Cardiac muscle cell (in vitro differentiated cells and primary cell): Measurements from ENCODE around the gene AIP. TPM values are rescaled to one million over a fixed set of nuclear protein-coding genes. Genes with fewer than 3 reads are reported as not detected.
"Not testable (repeated sequence)": the region's sequence is repeated elsewhere in the genome, so short reads cannot be mapped to it uniquely, and the experiment has no call there.

Experiments used
- DNase-seq, 2 donors: peaks; one replicate each; pipeline versions ENCODE4 v3.0.0 to v3.0.0-alpha.2; 2010 to 2017; ENCODE audit warnings: low read depth in 1 of 2, low spot score in 1 of 2
- H3K27ac ChIP-seq: fragments of 200-600 bp; sonication (generic); 2 replicates; pipeline ENCODE4 v1.5.1; 2016
- H3K27me3 ChIP-seq: fragments of 200-600 bp; sonication (generic); 2 replicates; pipeline ENCODE4 v1.6.0; 2016; ENCODE audit warnings: control low read depth
- H3K36me3 ChIP-seq: fragments of 200-600 bp; sonication (generic); 2 replicates; pipeline ENCODE4 v1.5.1; 2016; ENCODE audit warnings: control low read depth
- H3K4me1 ChIP-seq: fragments of 200-600 bp; sonication (generic); 2 replicates; pipeline ENCODE4 v1.8.1; 2017; ENCODE audit warnings: low read depth, mild to moderate bottlenecking, mixed run types
- H3K4me3 ChIP-seq: fragments of 200-600 bp; sonication (generic); 2 replicates; pipeline ENCODE4 v1.5.1; 2016; ENCODE audit warnings: mild to moderate bottlenecking
- H3K9me3 ChIP-seq: fragments of 200-600 bp; sonication (generic); 2 replicates; pipeline ENCODE4 v1.5.1; 2017; ENCODE audit warnings: low read depth, mild to moderate bottlenecking, control low read depth
- polyA plus RNA-seq: library from polyadenylated mRNA; unstranded; fragments of >200 nt; fragmentation: Nextera tagmentation; extraction: Ambion mirVana; gene quantifications from 2 replicates; pipeline ENCODE4 v1.2.1, GENCODE V29; 2016
- total RNA-seq: library from RNA; depleted of rRNA; stranded (reverse); fragments of >200 nt; gene quantifications from 2 replicates; pipeline ENCODE4 v1.2.3, GENCODE V29; 2016
- TF ChIP-seq, protein P1 (sequence below): IDR thresholded peaks from 2 replicates; pipeline ENCODE4 v1.5.1; 2012; ENCODE audit warnings: low read depth, mild to moderate bottlenecking, low read length

The AIP gene
- total and polyA plus RNA-seq, 2 experiments from 2014 or later, result 46.4 to 73.7 TPM

DNA sequence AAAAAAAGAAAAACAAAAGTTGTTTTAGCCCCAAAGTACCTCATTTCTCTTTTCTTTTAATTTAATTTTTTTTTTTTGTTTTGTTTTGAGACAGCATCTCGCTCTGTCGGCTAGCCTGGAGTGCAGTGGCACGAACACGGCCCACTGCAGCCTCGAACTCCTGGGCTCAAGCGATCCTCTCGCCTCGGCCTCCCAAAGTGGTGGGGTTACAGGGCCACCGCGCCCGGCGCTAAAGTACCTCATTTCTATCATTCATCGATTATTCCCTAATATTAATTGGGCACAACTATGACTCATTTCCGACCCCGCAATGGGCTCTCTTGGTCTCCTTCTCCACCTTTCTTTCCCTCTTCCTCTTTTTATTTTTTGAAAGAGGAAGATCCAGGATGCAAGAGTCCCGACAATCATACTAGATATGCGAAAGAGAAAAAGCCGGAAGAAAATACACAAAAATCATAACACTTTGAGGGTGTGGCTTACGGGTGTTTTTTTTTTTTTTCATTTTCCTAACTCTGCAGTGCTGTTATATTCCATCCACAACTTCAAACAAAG, 475 bp upstream of the AIP start:
- no peaks in the 10 kb centered on the region for H3K27me3 ChIP-seq
- no peaks in the 10 kb centered on the region for H3K9me3 ChIP-seq
- no peak for DNase-seq
- TF ChIP-seq, protein P1, sequence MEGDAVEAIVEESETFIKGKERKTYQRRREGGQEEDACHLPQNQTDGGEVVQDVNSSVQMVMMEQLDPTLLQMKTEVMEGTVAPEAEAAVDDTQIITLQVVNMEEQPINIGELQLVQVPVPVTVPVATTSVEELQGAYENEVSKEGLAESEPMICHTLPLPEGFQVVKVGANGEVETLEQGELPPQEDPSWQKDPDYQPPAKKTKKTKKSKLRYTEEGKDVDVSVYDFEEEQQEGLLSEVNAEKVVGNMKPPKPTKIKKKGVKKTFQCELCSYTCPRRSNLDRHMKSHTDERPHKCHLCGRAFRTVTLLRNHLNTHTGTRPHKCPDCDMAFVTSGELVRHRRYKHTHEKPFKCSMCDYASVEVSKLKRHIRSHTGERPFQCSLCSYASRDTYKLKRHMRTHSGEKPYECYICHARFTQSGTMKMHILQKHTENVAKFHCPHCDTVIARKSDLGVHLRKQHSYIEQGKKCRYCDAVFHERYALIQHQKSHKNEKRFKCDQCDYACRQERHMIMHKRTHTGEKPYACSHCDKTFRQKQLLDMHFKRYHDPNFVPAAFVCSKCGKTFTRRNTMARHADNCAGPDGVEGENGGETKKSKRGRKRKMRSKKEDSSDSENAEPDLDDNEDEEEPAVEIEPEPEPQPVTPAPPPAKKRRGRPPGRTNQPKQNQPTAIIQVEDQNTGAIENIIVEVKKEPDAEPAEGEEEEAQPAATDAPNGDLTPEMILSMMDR, result no peak
- no peaks in the 10 kb centered on the region for H3K4me1 ChIP-seq
- H3K27ac ChIP-seq, result no peak overlapping the region
- peak overlapping the region; percentile 37 for H3K4me3 ChIP-seq
- H3K36me3 ChIP-seq, result no peaks in the 10 kb centered on the region

DNA sequence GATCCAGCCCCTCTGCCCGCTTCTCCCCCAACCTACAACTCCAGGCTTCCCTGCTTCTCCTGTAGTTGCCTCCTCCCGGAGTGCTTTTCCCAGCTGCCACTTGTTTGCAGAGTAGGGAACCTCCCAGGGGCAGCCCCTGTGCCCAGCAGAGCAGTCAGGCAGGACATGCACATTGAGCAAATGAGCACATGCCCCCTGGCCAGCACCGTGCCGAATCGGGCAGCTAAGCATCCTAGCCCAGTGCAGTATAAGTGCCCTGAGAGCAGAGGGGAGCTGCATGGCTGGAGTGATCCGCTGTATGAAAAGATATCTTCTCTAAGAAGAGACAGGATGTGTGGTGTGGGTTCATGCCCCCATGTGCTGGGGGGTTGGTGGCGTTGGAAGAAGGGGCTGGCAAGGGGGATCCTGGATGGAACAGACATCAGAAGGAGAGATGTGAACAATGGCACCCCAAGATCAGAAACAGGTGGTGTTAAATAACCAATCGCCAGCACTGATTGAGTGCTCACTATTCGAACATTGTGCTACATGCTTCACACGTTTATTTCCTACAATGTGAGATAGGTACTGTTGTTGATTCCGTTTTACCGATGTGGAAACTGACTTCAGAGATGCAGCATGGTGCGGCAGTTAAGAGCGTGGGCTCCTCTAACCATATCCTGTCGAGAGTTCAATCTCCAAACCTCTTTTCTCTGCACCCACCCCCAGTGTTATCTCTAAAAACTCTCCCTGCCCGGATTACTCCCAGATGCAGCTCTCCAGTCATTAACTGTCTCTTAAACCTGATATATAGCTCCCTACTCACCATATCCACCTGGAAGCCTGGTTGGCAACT, 1.2 kb downstream of the AIP start:
- H3K27ac ChIP-seq, result no peak overlapping the region
- TF ChIP-seq, protein P1, result no peak
- no peaks in the 10 kb centered on the region for H3K9me3 ChIP-seq
- H3K27me3 ChIP-seq, result no peaks in the 10 kb centered on the region
- no peaks in the 10 kb centered on the region for H3K4me1 ChIP-seq
- no peak for DNase-seq
- no peaks in the 10 kb centered on the region for H3K36me3 ChIP-seq
- peak overlapping the region; percentile 37 for H3K4me3 ChIP-seq

DNA sequence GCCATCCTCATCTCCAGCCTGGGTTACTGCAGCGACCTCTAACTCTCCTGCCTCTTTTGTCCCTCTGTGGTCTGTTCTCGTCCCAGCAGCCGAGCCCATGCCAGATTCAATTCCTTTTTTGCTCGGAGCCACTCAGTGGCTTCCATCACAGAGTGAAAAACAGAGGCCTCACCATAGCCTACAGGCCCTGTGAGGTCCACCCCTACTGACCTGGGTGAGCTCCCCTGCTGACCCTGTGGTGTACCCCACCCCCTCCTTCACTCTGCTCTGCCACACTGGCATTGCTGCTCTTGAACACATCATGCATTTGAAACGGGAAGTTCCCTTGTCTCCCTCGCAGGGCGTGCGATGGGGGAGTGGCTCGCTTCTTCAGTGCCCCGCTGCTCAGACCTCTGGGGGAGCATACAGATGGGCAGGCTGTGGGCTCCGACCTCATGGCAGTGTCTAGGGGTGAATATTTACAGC, 2.1 kb downstream of the AIP start:
- TF ChIP-seq, protein P1, result no peak
- no peak overlapping the region for H3K4me3 ChIP-seq
- H3K4me1 ChIP-seq, result no peaks in the 10 kb centered on the region
- H3K27me3 ChIP-seq, result no peaks in the 10 kb centered on the region
- H3K27ac ChIP-seq, result no peak overlapping the region
- no peaks in the 10 kb centered on the region for H3K36me3 ChIP-seq
- no peak for DNase-seq
- H3K9me3 ChIP-seq, result no peaks in the 10 kb centered on the region

DNA sequence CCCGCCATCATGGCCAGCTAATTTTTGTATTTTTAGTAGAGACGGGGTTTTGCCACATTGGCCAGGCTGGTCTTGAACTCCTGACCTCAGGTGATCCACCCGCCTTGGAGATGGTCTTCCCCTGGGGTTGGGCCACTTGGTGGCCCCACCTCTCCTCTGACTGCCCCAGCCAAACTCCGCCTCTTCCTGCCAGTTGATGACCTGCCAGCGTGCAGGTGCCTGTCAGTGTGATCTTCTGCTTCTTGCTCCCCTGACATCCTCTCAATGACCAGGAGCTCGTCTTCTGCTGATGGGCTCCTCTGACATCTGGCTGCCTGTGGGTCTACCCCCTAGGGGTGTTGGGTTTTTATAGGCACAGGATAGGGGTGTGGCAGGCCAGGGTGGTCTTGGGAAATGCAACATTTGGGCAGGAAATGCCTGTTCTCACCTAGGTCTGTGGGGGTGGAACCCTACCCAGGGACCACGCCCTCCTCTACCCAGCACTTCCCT, 3.1 kb downstream of the AIP start:
- not testable (repeated sequence) for H3K4me3 ChIP-seq, H3K4me1 ChIP-seq, H3K36me3 ChIP-seq, H3K9me3 ChIP-seq, DNase-seq, H3K27me3 ChIP-seq, H3K27ac ChIP-seq

DNA sequence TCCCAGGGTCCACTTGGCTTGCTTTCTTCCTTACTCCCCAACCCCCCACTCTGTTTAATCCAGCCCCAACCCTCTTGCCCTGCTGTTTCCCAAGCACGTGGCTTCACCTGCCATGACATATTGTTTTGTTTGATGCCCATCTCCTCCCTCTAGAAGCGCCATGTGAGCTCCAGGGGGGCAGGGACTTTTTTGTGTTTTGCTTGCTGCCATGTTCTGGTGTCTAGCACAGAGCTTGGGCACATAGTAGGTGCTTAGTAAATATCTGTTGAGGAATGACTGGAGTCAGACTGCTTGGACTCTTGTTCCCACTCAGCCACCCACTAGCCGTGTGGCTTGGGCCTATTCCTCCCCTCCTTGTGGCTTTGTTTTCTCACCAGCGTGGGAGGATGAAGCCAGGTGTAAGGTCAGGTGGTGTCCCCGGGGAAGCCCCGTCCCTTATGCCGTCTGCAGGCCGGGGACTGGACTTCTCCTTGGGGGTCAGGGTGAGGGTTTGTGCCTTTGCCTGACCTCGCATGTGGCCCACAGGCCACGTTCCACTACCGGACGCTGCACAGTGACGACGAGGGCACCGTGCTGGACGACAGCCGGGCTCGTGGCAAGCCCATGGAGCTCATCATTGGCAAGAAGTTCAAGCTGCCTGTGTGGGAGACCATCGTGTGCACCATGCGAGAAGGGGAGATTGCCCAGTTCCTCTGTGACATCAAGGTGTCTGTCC, 3.8 kb downstream of the AIP start:
- Histone ChIP-seq H3K9me3 (no peaks in the 10 kb centered on the region), H3K27ac (no peak overlapping the region), H3K4me3 (no peak overlapping the region), H3K4me1 (no peaks in the 10 kb centered on the region), H3K27me3 (no peaks in the 10 kb centered on the region), H3K36me3 (peaks cover 3% of the 10 kb centered on the region)
- TF ChIP-seq, protein P1, result no peak
- DNase-seq, result no peak
